Measurements from ENCODE around the gene CYSRT1.

CYSRT1 gene

GRCh38 chr9:137267933-137268355, 43.0 kb downstream of the CYSRT1 start:
- DNase-seq (ENCODE audit: low read depth in 1 of 2, low spot score in 1 of 2) = no peak

DNA sequence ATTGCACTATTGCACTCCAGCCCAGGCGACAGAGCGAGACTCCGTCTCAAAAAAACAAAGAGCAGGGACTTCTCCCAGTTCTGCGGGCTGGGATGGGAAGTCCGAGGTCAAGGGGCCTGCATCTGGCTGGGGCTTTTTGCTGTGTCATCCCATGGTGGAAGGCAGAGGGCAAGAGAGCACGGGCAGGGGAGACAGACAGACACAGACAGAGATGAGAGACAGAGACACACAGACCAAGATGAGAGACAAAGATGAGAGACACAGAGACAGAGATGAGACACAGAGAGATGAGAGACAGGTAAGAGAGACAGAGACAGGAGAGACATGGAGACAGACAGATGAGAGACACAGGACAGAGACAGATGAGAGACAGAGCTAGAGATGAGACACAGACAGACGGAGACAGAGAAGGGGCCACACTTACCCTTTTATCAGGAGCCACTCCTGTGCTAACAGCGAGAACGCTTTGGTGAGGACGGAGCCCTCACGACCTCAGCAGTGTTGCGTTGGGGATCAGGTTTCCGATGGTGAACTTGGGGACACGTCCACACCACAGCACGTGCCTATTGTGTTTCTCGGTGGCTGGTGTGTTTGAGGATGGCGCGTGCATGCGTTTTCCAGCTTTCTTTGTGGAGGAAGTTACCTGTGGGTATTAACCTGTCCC, 43.7 kb downstream of the CYSRT1 start:
- no peak for DNase-seq (ENCODE audit: low read depth in 1 of 2, low spot score in 1 of 2)

- DNase-seq (ENCODE audit: low read depth in 1 of 2, low spot score in 1 of 2) = no peak
These were observed 44.3 kb downstream of the CYSRT1 start for GRCh38 chr9:137269231-137269772.

DNA sequence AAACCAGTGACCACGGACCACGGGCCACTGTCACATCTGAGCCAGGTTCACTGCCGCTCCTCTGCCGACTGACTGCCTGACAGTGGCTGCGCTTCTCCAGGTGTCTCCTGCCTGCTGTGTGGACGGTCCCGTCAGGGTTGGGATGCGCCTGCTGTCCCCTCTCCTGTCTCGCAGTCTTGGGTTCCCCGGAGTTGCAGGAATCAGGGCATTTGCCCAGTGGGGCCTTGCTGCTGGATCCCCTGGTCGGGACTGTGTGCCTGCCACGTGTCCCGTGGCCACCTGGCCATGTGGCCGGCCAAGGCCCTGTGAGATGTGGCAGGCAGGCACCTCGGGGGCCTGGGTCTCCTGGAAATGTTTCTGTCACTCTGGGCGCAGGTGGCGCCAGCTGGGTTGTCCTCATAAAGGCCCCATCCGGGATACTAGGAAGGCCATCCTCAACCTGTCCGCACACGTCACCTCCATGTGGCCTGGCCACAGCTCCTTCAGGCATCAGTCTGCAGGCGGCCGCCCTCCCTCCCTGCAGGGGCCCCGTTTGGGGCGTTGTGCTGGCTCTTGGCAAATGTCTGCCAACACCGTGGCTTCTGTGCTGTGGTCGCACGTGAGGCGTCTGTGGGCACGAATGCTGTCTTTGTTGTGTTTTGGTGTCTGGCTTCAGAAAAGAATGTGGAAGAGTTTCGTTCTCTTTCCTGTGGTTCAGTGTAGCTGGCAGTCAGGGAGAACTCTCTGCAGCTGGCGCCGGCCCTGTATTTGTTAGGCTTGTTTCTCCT, 46.1 kb downstream of the CYSRT1 start:
- no peak for DNase-seq (ENCODE audit: low read depth in 1 of 2, low spot score in 1 of 2)

DNA sequence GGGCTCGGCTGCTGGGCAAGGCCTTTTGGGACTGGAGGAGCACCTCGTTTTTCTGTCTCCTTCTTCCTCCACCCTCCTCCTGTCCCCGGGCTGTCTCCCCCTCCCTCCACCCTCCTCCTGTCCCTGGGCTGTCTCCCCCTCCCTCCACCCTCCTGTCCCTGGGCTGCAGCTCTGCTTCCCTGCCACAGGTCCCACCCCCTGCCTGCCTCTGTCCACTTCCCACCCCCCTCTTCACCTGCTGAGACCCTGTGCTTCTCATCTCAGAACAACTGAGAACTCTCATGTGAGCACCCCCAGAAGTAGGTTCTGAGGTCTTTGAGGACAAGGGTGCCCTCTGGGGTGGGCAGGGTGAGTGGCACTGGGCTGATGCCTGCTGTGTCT, 46.7 kb downstream of the CYSRT1 start:
- DNase-seq (ENCODE audit: low read depth in 1 of 2, low spot score in 1 of 2) = no peak

DNA sequence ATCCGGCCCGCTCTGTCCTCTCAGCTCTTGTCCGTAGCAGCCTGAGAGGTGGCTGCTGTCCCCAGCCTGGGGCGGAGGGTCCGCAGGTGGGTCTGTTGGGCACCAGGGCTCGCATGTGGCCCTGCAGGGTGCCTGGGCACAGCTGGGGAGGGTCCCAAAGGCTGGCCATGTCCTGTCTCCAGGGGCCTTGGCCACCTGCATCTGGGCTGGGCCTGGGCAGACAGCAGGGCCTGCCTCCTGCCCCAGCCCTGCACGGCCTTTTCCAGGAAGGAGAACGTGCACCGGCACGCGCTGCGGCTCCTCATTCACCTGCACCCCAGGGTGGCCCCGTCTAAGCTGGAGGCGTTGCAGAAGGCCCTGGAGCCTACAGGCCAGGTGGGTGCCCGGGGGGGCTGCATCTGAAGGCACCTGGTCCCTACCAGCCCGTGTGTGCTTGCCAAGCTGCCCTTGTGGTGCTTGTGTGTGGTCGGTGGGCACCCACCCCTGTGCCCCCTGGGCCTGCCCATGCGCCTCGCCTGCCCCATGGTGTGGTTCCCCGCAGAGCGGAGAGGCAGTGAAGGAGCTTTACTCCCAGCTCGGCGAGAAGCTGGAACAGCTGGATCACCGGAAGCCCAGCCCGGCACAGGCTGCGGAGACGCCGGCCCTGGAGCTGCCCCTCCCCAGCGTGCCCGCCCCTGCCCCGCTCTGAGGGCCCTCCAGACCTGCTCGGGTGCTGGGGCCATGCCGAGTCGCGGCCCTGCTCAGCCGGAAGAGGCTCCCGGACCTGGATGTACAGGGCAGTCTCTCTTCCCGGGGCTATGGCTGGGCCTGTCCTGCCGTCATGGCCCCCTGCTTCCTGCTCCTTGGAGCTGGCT, 47.5 kb downstream of the CYSRT1 start:
- DNase-seq (ENCODE audit: low read depth in 1 of 2, low spot score in 1 of 2) = no peak

GRCh38 chr9:137273095-137273490, 48.1 kb downstream of the CYSRT1 start:
- no peak for DNase-seq (ENCODE audit: low read depth in 1 of 2, low spot score in 1 of 2)

DNA sequence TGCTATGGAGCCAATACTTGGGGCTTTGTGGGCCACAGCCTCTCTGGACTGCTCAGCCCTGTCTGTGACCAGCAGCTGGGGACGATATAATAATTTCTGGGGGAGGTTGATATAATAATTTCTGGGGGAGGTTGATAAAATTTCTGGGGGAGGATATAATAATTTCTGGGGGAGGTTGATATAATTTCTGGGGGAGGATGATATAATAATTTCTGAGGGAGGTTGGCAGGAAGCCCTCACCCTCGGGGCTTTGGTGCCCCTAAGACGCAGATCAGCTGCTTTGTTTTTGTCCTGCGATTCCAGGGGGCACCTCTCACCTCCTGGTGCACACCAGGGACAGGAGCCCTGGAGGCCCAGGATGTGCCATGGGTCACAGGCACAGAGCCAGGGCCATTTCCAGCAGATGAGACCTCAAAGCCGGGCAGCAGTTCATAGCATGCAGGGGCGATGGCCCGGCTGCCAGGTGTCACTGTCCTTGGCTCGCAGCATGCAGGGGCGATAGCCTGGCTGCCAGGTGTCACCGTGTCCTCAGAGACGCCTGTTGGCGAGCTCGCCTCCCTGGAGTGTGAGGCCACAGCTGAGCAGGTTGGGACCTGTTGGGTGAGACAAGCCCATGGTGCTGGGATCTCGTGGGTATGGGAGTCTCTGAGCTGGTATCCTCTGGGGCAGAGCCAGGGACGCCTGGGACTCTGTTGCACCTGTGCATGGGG, 48.8 kb downstream of the CYSRT1 start:
- no peak for DNase-seq (ENCODE audit: low read depth in 1 of 2, low spot score in 1 of 2)

GRCh38 chr9:137275203-137275587, 50.2 kb downstream of the CYSRT1 start:
- no peak for DNase-seq (ENCODE audit: low read depth in 1 of 2, low spot score in 1 of 2)
